A549 treated with Mapracorat at 1 μM for 4 hours (cell line): ENCODE data around the gene UGP2. TPM values are rescaled to one million over a fixed set of nuclear protein-coding genes. Genes with fewer than 3 reads are reported as not detected.

Source experiments
- total RNA-seq: library from RNA; stranded (reverse); fragments of 200-300 nt; extraction: Qiagen RNA extraction; gene quantifications from 5 replicates; pipeline ENCODE4 v1.2.3, GENCODE V29; 2022

Gene UGP2
- 85.2 to 116 TPM (median 107 TPM) in 5 replicates for total RNA-seq

DNA sequence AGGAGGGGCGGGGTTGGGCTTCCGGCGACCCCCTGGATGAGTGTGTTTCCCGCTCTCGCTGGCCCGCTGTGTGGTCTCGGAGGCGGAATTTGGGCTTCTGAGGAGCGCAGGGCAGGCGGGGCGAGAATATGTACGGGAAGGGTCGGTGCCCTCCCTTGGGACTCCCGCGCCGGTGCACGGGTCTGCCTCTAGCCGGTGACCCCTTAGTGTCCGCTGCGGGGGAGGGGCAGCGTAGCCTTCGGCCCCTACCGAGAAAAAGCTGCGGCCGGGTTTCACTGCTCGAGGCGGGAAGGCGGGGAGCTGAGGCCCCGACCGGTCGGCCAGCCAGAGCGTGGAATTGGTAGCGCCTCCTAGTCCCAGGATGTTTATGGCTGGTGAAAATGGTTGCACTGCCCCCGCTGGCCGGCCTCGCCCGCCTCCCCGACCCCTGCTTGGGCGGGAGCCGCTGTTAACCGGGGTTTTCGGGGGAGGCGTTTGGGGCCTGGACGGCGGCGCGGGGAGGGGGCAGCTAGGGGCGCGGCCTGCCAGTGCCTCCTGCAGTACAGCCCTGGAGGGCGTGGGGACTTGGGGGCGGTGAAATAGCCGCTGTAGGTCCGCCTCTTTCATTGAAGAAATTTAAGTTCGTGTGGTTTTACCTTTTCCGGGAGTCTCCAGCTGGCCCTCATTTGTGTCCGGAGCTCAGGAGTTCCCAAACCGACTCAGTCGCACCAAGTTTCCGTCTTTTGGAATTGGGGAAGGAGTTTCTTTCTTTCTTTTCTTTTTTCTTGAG is at the start of gene UGP2:
Gene UGP2, plus strand, starts transcription at position 643 of the 769 bp plus-strand sequence. CDS start 290 bp downstream, outside the sequence.

Other genes starting within 250 kb of the UGP2 start
- gene VPS54, start 177.5 kb downstream of the UGP2 start, total RNA-seq, result 12.3 to 14.9 TPM (median 14.2 TPM) in 5 replicates